NB4 (cell line): ENCODE results near the gene ASCL2.

Experiments used
- DNase-seq: peaks from one replicate; pipeline ENCODE4 v3.0.0; 2010; ENCODE audit warnings: low read depth
- H3K4me3 ChIP-seq: one replicate; pipeline ENCODE4 v1.5.1; 2011; ENCODE audit warnings: mild to moderate bottlenecking, low read depth, low read length, moderate library complexity
- CTCF ChIP-seq: IDR thresholded peaks from one replicate; pipeline ENCODE4 v1.5.1; 2012; ENCODE audit warnings: low read depth, low read length
- MYC ChIP-seq: IDR thresholded peaks from 2 replicates; pipeline ENCODE4 v1.6.1; 2011; ENCODE audit warnings: low read depth, low read length
- POLR2A ChIP-seq: IDR thresholded peaks from 2 replicates; pipeline ENCODE4 v1.6.1; 2011; ENCODE audit warnings: mild to moderate bottlenecking; ENCODE audit not compliant: insufficient read length; ENCODE audit errors: extremely low read depth
- TF ChIP-seq, protein P1 (sequence below): IDR thresholded peaks from 2 replicates; pipeline ENCODE4 v1.6.1; 2011; ENCODE audit warnings: low read depth, low read length

ASCL2 gene

GRCh38 chr11:2233693-2234455, 36.5 kb downstream of the ASCL2 start:
- no peak overlapping the region for H3K4me3 ChIP-seq
- no peak for TF ChIP-seq POLR2A
- no peak for TF ChIP-seq MYC
- TF ChIP-seq CTCF, result no peak
- TF ChIP-seq, protein P1, sequence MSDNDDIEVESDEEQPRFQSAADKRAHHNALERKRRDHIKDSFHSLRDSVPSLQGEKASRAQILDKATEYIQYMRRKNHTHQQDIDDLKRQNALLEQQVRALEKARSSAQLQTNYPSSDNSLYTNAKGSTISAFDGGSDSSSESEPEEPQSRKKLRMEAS, result no peak
- DNase-seq, result no peak

GRCh38 chr11:2229713-2230297, 40.6 kb downstream of the ASCL2 start:
- H3K4me3 ChIP-seq, result no peak overlapping the region
- TF ChIP-seq POLR2A (no peak), CTCF (no peak), MYC (no peak)
- TF ChIP-seq, protein P1, result no peak
- no peak for DNase-seq

DNA sequence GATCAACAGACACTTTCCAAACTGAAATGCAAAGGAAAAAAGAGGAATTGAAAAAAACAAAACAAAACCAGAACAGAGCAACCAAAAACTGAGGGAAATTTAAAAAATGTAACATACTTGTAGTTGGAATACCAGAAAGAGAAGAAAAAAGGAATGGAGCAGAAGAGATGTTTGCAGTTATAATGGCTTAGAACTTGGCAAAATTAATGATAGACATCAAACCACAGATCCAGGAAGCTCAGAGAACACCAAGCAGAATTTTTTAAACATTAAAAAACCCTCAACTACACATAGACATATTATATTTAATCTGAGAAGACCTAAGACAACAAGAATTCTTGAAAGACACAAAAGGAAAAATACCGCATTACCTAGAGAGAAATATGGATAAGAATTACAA, 46.1 kb downstream of the ASCL2 start:
- TF ChIP-seq MYC (no peak), CTCF (no peak), POLR2A (no peak)
- TF ChIP-seq, protein P1, result no peak
- H3K4me3 ChIP-seq, result no peak overlapping the region
- no peak for DNase-seq

GRCh38 chr11:2223153-2223794, 47.1 kb downstream of the ASCL2 start:
- no peak overlapping the region for H3K4me3 ChIP-seq
- DNase-seq, result no peak
- TF ChIP-seq POLR2A (no peak), MYC (no peak), CTCF (no peak)

- TF ChIP-seq POLR2A, result no peak
- no peak for TF ChIP-seq MYC
- TF ChIP-seq CTCF, result no peak
- TF ChIP-seq, protein P1, result no peak
- no peak overlapping the region for H3K4me3 ChIP-seq
- DNase-seq, result no peak
Observed at GRCh38 chr11:2222451-2222850, 47.9 kb downstream of the ASCL2 start.
